Activated CD8-positive, alpha-beta memory T cell treated with anti-CD3 and anti-CD28 coated beads, Interleukin-2, amount 50 U/mL, for 4 hours (primary cell): ENCODE measurements around the gene ZNF783.
"Not testable (repeated sequence)": the region's sequence is repeated elsewhere in the genome, so short reads cannot be mapped to it uniquely, and the experiment has no call there.

Experiments used
- DNase-seq: peaks from one replicate; pipeline ENCODE4 v3.0.0-alpha.2; 2020

ZNF783 gene

DNA sequence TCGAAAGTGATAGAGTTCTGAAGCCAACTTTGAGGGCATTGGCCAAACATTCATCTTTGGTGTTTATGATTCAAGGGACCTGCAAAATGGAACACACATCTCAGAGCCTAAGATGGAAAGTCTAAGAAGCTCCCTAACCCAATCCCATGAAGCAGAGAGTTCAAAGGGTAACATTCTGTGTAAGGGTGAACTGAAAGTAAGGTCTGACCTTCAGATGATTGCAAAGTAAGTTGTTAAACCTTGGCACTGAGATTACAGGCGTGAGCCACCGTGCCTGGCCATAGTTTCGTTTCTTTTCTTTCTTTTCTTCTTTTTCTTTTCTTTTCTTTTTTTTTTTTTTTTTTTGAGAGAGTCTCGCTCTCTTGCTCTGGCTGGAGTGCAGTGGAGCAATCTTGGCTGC lies 20.3 kb upstream of the ZNF783 start:
- no peak for DNase-seq

DNA sequence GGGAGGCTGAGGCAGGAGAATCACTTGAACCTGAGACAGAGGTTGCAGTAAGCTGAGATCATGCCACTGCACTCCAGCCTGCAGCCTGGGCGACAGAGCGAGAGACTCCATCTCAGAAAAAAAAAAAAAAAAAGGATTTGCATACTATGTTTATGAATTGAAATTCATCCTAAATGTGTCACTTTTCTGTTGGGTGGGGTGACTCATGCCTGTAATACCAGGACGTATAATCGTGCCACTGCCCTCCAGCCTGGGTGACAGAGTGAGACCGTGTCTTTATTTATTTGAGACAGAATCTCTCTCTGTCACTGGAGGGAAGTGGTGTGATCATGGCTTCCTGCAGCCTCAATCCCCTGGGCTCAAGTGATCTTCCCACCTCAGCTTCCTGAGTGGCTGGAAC lies 16.8 kb upstream of the ZNF783 start:
- no peak for DNase-seq

DNA sequence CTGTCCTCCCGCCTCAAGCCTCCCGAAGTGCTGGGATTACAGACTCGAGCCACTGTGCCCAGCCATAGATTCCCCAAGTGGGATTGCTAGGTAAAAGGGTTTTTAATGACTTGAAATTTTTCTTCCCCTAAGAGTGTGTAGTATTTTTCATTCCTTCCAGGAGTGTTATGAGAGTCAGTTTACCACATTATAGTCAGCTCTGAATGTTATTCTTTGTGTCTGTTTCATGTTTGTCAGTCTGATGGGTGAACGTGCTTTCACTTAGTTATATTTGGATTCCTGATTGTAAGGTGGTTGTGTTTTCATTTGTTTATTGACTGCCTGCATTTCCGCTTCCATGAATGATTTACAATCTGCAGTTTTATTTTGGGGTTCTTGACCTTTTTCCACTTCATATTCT lies 16.3 kb upstream of the ZNF783 start:
- DNase-seq = no peak

DNA sequence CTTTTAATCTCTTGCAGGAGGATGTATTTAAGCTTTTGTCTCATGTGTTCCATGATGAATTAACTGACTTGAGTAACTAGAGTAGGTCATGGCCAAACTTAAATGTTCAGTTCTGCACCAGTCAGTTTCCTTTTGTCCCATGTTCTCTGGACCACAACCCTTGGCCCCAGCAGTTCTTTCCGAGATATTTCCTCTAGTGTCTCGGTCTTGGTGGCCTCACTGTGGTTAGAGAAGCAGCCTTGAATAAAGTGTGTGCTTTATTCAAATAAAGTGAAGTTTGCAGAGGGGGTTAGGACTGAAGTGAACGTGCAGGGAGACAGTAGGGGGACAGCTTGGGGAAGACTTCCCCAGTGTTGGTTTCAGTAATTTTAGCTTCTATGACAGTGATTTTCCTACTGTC lies 13.2 kb upstream of the ZNF783 start:
- DNase-seq = no peak

DNA sequence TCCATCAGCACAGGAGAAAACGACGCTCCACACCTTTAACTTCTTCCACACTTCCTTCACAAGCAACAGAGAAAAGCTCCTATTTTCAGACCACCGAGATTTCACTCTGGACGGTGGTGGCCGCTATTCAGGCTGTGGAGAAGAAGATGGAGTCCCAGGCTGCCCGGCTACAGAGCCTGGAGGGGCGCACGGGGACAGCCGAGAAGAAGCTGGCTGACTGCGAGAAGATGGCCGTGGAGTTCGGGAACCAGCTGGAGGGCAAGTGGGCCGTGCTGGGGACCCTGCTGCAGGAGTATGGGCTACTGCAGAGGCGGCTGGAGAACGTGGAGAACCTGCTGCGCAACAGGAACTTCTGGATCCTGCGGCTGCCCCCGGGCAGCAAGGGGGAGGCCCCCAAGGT lies 11.8 kb upstream of the ZNF783 start:
- not testable (repeated sequence) for DNase-seq

DNA sequence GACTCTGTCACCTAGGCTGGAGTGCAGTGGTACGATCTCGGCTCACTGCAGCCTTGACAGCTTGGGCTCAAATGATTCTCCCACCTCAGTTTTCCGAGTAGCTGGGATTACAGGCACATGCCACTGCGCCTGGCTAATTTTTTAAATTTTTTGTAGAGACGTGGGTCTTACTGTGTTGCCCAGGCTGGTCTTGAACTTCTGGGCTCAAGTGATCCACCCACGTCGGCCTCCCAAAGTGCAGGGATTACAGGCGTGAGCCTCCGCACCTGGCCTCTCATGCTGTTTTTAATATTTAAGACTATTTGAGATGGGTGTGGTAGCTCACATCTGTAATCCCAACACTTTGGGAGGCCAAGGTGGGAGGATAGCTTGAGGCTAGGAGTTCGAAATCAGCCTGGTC lies 10.5 kb upstream of the ZNF783 start:
- DNase-seq = not testable (repeated sequence)

DNA sequence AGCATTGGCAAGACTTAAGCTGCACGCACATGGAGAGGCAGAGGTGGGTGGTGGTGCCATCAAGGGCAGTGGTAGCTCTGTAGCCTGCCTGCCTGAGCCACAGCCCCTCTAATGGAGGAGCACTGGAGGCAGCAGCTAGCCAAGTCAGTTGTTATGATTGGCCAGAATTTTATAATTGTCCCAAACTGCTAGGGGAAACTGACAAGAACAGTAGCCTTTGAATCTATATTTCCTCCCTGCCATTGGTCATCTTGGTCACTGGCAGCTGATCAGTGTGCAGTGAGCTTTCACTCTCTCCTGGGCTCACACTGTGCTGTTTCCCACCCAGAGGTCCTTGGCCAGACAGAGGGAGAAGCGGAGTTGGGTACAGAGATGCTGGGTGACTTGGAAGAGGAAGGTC lies 9.6 kb upstream of the ZNF783 start:
- DNase-seq = no peak

DNA sequence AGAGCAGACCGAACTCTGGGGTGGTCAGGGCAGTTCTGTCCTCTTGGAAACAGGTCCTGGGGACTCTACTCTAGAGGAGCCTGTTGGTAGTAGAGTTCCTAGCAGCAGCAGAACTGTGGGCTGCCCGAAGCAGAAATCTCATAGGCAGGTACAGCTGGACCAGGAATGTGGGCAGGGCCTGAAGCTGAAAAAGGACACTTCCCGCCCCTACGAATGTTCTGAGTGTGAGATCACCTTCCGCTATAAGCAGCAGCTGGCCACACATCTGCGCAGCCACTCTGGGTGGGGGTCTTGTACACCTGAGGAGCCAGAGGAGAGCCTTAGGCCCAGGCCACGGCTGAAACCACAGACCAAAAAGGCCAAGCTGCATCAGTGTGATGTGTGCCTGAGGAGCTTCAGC lies 8.3 kb upstream of the ZNF783 start:
- no peak for DNase-seq

DNA sequence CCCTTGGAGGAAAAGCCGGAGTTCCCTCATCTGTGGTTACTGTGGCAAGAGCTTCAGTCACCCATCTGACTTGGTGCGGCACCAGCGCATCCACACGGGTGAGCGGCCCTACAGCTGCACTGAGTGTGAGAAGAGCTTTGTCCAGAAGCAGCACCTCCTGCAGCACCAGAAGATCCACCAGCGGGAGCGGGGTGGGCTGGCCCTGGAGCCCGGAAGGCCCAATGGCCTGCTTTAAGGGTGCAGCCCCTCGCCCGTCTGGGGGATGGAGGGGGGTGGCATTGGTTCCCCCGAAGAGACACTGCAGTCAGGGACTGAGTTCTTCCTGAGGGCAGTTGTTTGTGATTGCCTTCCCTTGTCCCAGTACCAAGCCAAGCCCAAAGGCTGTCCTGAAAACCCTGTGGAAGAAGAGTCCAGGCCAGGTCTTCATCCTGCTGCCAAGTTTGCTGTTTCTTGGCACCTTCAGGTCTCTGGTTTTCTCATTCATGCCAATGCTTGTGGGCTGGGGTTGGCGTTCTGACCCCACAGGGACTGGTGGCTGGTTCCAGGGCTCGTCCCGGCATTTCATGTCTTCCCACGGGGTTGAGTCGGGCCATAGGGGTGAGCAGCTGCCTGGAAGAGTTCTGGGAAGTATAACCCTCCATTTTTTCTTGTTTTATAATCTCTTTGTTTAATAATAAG lies 7.7 kb upstream of the ZNF783 start:
- DNase-seq = no peak

DNA sequence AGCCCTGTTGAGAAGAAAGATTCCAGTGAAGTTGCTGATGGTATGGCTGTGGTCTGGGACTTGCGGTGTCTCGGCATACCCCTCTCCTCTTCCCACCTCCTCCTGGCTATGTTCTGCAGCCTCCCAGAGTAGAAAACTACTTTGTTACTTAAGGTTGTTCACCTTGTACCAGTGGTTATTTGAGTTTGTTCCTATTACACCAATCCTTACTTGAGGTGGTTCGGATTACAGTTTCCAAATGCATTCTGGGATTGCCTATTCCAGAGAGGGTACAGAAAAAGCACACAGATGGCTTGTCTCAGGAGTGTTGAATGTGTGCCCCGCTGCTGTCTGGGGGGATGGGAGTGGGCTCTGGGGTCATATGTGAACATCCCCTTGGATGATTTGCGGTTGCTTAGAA lies 6.8 kb upstream of the ZNF783 start:
- no peak for DNase-seq

DNA sequence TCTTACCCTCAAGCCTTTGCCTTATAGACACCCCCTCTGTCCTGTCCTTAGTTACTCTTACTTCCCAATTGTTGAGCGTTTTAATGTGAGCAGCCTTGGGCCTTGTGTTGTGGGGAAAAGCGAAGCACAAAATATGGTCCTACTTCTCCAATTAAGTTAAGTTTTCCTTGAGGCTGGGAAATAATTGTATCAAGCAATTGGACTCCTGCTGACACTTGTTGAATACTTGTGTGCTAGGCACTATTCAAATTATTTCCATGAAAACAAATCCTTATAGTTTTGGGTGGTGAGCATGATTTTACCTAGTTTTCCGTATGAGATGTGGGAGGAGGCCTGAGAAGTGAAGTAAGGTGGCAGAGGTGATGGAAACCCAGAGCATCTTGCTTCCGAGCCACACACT lies 5.4 kb upstream of the ZNF783 start:
- DNase-seq = no peak

DNA sequence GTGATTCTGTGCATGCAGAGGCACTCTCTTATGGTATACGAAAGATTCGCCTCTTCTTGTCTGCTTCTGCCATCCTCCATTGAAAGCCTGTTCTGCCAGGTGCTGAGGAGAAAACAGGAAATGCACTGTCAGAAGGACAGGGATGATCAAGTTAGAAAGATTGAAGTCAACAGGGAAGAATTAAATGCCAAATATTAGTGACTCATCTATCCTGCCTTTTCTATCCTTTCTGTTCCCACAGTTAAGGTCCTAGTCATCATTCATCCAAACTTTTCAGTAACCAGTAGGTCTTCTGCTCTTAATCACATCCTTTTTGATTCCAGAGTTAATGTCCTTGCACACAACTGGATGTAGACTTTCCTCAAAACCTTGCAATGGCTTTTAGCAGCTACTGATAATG lies 4.8 kb upstream of the ZNF783 start:
- no peak for DNase-seq

DNA sequence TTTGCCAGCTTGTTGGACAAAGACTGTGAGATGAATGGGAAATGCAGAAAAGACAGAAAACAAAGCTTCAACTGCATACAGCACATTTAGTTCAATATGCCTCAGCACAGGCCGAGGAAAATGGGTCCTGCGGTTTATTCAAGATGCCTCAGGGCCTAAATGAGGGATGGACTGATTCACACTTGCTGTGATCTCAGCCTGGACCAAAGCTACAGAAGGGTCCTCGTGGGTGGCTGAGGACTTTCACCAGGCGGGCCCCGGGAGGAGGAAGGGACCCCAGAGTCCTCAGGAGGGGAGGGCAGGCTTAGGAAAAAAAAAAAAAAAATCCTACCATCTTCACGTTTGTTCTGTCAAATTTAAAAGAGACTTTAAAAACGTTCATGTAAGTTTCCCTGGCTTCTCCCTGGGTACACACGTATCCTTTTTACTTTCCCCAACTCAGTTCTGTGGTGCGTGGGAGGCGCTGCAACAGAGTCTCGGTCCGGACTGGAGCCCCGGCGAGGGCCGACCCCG lies 624 bp upstream of the ZNF783 start:
- DNase-seq = no peak

DNA sequence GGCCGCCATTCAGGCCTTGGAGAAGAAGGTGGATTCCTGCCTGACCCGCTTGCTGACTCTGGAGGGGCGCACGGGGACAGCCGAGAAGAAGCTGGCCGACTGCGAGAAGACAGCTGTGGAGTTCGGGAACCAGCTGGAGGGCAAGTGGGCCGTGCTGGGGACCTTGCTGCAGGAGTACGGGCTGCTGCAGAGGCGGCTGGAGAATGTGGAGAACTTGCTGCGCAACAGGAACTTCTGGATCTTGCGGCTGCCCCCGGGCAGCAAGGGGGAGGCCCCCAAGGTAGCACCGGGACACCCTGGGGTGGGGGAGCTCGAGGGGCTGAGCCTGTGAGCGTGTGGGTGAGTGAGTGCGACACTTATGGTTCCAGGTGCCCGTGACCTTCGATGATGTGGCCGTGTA lies 4.5 kb downstream of the ZNF783 start:
- DNase-seq = no peak

DNA sequence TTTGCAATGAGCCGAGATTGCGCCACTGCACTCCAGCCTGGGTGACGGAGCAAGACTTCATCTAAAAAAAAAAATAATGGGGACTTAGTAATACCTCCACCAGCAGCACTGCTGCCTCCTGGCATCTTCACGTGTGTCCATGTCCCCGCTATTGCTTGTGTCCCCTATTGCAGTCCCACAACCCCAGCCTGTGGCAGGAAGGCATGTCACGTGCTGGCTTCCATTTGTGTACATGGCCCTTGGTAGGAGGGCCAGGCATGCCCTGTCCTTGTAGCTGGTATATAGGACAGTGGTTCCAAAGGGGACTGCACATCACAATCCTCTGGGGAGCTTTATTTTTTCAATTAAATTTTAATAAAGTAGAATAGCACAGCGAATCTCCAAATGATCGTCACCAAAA lies 5.7 kb downstream of the ZNF783 start:
- no peak for DNase-seq

DNA sequence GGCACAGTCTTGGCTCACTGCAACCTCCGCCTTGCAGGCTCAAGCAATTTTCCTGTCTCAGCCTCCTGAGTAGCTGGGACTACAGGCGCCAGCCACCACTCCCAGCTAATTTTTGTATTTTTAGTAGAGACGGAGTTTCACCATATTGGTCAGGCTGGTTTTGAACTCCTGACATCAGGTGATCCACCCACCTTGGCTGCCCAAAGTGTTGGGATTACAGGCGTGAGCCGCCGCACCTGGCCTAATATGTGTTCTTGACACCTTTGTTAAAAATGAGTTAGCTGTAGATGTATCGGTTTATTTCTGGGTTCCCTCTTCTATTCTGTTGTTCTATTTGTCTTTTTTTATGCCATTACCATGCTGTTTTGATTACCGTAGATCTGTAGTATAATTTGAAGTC lies 12.4 kb downstream of the ZNF783 start:
- not testable (repeated sequence) for DNase-seq

DNA sequence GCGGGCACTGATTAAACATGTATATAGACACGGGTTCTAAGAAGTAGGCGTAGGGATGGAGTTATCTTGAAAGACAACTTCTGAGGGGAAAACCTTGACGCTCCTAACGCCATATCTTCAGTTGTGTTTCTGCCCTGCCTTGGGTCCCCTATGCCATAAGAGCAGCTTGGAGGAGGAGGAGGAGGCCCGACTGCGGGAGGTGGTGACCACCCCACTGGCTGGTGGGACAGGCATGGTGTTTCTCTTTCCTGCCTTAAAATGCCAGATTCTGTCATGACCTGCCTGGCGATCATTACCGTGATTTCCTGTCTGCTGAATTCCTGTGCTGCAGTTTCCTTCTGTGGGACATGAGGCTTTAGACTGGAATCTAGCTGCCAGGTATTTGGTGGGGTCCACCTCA lies 15.9 kb downstream of the ZNF783 start:
- no peak for DNase-seq

DNA sequence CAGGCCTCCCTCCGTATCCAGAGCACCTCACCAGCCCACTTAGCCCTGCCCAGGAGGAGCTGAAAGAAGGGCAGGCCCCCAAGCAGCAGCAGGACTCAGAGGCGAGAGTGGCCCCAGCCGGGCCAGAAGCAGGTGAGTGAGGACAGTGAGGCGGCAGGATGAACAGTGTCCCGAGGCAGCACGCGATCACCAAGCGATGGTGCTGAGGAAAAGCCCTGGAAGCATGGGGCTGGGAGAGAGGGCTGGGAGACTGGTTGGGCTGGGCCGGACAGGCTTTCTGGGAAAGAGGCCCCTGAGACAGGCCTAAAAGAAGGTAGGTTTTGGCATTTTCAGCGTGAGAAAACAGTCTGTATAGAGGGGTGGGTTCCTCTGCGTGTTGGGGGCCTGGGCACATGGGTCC lies 16.4 kb downstream of the ZNF783 start:
- no peak for DNase-seq

DNA sequence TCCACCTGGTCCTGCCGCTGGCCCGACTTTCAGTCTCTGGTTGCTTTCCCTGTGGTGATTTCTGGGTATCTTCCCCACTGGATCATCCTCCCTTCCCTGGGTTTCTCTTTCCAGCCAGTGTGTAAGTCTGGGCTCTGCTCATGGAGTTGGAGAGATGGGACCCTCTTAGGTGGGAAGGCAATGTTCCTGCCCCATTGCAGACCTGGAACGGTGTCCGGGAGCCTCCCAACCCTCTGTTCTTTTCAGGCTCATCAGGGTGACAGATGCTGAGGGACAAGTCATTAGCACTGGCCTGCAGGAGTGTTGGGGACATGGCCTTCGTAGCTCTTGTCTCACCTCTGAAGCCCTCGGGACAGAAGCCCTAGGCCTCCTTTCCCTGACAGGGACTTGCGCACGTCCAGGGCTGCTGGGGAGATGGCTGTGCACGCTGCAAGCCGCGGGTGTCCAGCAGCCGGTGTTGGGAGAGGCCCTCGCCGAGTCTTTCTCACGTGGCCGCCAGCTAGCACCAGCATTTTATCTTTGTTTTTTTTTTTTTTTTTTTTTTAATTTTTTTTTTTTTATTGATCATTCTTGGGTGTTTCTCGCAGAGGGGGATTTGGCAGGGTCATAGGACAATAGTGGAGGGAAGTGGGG lies 17.2 kb downstream of the ZNF783 start:
- DNase-seq = no peak

DNA sequence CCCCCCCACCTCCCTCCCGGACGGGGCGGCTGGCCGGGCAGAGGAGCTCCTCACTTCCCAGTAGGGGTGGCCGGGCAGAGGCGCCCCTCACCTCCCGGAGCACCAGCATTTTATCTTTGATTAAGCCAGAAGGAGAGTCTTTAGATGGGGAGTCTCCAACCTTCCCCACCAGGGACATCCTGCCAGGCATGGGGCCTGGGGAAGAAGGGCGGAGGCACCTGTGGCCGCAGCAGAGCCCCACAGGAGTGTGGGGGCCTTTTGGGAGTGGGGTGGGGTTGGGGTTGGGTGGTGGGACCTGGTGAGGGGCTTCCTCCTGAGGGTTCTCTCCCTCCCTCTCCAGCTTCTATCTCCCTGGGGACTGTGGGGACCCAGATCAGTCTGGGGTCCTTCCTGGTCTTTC lies 18.2 kb downstream of the ZNF783 start:
- DNase-seq = no peak

DNA sequence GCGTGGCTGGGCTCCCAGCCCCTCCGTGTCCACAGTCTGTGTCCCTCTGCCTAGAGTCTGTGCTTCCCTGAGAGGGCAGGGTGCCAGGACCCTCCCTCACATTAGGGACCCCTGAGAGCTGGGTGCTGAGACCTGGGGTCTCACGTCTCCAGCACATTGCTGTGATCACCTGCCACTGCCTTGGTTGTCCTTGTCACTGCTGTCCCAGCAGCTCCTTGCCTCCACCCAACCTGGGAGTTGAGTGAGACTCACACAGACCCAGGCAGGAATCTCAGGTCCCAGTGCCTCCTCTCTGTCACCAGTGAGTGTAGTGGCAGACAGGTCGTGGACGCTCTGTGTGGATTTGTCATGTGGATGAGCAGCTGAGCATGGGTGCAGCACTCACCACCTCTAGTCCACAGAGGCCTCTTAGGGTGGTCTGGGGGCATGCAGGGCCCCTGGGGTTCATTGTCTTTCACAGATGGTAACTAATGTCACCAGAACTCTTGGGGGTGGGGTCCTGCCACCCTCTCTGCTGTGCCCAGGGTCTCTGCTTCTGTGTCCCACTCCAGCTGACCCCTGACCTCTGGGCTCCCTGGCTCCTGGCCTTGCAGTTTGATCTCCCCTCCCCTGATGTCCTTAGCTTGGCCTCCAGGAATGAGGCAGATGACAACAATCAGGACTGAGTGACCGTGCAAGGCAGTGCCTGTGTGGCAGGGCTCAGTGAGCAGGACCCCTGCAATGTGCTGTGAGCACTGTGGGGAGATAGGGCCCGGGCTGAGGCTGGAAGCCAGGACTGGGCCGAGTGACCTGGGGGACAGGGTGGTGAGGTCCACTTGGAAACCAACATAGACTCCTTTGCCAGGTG lies 18.9 kb downstream of the ZNF783 start:
- DNase-seq = no peak

DNA sequence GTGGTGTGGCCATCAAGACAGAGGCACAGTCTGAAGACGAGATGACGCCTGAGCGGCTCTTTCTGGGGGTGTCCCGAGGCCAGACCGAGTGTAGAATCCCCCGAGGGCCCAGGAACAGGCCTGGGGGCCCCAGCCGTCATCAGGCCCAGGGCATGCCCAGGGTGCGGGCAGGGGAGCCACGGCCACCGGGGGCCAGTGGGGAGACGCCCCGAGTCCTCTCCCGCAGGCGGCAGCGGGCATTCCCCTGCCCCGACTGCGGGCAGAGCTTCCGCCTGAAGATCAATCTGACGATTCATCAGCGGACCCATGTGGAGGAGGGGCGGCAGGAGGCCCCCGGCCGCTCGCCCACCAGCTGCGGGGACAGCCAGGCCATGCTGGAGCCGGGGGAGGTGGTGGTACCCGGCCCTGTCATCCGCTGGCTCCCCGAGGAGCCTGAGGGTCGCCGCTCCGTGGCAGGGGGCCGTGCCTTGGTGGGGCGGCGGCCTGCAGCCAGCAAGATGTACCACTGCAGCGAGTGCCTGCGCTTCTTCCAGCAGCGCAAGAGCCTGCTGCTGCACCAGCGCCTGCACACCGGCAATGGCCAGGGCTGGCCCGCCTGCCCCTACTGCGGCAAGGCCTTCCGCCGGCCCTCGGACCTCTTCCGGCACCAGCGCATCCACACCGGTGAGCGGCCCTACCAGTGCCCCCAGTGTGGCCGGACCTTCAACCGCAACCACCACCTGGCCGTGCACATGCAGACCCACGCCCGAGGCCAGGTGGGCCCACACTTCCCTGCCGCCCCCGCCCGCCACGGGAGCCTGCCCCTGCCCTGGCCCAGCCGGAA lies 19.7 kb downstream of the ZNF783 start:
- no peak for DNase-seq

DNA sequence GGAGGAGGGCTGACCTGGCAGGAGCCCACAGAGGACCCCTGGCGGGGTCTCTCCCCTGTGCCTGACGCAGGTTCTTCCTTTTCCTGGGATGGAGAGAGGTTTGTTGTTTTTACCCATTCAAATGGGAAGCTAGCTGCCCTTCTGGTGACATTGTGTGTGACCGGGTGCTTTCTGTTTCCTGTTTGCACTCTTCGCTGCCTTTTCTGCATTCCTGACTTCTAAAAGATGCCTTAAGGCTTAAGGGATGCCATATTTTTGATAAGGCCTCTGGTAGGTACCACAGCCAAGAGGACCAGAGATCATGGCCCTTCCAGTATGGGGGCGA lies 20.3 kb downstream of the ZNF783 start:
- no peak for DNase-seq
